PC-9 (cell line): ENCODE data around the gene POGZ.

ENCODE experiments used
- CTCF ChIP-seq: fragments of 200-600 bp; sonication (generic); conservative IDR thresholded peaks from 2 replicates; pipeline ENCODE4 v1.6.1; 2017; ENCODE audit warnings: mixed run types, antibody characterized with exemption, mild to moderate bottlenecking, moderate library complexity
- EZH2 ChIP-seq: fragments of 200-600 bp; sonication (generic); IDR thresholded peaks from 2 replicates; pipeline ENCODE4 v1.8.0; 2017; ENCODE audit warnings: antibody characterized with exemption, low read depth

GRCh38 chr1:151458802-151459330 lies 428 bp downstream of the POGZ start:
- no peak for TF ChIP-seq CTCF
- no peak for TF ChIP-seq EZH2
